Ovary (tissue), 3 donors: Measurements from ENCODE around the gene KRTAP10-7.

Experiments
- CTCF ChIP-seq, 3 donors: fragments of 450-650 bp in 2 of 3; fragments of 200-600 bp in 1 of 3; IDR thresholded peaks; one replicate each; pipeline versions ENCODE4 v1.5.1 to v1.8.0; 2016 to 2022; ENCODE audit warnings: antibody characterized with exemption in 3 of 3, mild to moderate bottlenecking in 1 of 3
- EP300 ChIP-seq: sonication (generic); formaldehyde crosslinking; IDR thresholded peaks from one replicate; pipeline ENCODE4 v1.6.1; 2017; ENCODE audit warnings: antibody characterized with exemption
- POLR2A ChIP-seq: fragments of 450-650 bp; IDR thresholded peaks from one replicate; pipeline ENCODE4 v1.6.1; 2017; ENCODE audit warnings: antibody characterized with exemption, mild to moderate bottlenecking, moderate library complexity
- donor health status: DM: no; HTN: no; CAD: no.

- TF ChIP-seq POLR2A = no peak
- TF ChIP-seq CTCF (IDR thresholded peaks at IDR 0.05) = no peak
- no peak for TF ChIP-seq EP300
These were observed 32.8 kb upstream of the KRTAP10-7 start for GRCh38 chr21:44567481-44568171.
